Measurements from ENCODE around the gene ZFHX3. TPM values are rescaled to one million over a fixed set of nuclear protein-coding genes. Genes with fewer than 3 reads are reported as not detected.

Gene ZFHX3
- total and polyA plus RNA-seq, 2 donors from 2014 or later: 2.3 to 29.3 TPM

DNA sequence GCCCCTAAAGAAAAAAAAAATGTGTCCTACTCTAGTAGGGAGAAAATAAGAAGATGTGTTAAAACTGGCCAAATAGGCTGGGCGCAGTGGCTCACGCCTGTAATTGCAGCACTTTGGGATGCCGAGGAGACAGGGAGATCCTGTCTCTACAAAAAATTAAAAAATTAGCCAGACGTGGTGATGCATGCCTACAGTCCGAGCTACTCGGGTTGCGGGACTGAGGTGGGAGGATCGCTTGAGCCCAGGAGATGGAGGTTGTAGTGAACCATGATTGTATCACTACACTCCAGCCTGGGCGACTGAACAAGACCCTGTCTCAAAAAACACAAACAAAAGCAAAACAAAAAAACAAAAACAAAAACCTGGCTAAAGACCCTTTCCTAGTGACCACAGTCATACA lies 15.9 kb downstream of the ZFHX3 start:
- FAIRE-seq (no peak), DNase-seq (peak in 2 of 5 donors; percentile 65 to 70)
- no peak overlapping the region for H3K9ac ChIP-seq (ENCODE audit: low read length in 3 of 3)
- no peaks in the 10 kb centered on the region for H3K36me3 ChIP-seq (ENCODE audit: control insufficient read depth in 2 of 3, insufficient read depth in 3 of 3, low read length in 3 of 3)
- peaks cover 3 to 34% (median 33%) of the 10 kb centered on the region in 3 donors for H3K4me1 ChIP-seq (ENCODE audit: control insufficient read depth in 2 of 3, insufficient read depth in 2 of 3, low read depth in 1 of 3, low read length in 3 of 3)
- intact Hi-C loops (cut with DNase I): no loop called here
- no peak overlapping the region for H3K4me3 ChIP-seq (ENCODE audit: low read length in 3 of 3)
- no peak overlapping the region for H3K27ac ChIP-seq (ENCODE audit: low read depth in 2 of 2, low read length in 2 of 2)
- H3K27me3 ChIP-seq (ENCODE audit: control insufficient read depth, insufficient read depth, low read length): no peaks in the 10 kb centered on the region
- H3K9me3 ChIP-seq (ENCODE audit: control insufficient read depth in 2 of 3, insufficient read depth in 1 of 3, low read length in 3 of 3): no peaks in the 10 kb centered on the region
- TF ChIP-seq, protein P1, sequence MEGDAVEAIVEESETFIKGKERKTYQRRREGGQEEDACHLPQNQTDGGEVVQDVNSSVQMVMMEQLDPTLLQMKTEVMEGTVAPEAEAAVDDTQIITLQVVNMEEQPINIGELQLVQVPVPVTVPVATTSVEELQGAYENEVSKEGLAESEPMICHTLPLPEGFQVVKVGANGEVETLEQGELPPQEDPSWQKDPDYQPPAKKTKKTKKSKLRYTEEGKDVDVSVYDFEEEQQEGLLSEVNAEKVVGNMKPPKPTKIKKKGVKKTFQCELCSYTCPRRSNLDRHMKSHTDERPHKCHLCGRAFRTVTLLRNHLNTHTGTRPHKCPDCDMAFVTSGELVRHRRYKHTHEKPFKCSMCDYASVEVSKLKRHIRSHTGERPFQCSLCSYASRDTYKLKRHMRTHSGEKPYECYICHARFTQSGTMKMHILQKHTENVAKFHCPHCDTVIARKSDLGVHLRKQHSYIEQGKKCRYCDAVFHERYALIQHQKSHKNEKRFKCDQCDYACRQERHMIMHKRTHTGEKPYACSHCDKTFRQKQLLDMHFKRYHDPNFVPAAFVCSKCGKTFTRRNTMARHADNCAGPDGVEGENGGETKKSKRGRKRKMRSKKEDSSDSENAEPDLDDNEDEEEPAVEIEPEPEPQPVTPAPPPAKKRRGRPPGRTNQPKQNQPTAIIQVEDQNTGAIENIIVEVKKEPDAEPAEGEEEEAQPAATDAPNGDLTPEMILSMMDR (IDR thresholded peaks at IDR 0.05; ENCODE audit: borderline replicate concordance, extremely low read depth, insufficient read depth): no peak

DNA sequence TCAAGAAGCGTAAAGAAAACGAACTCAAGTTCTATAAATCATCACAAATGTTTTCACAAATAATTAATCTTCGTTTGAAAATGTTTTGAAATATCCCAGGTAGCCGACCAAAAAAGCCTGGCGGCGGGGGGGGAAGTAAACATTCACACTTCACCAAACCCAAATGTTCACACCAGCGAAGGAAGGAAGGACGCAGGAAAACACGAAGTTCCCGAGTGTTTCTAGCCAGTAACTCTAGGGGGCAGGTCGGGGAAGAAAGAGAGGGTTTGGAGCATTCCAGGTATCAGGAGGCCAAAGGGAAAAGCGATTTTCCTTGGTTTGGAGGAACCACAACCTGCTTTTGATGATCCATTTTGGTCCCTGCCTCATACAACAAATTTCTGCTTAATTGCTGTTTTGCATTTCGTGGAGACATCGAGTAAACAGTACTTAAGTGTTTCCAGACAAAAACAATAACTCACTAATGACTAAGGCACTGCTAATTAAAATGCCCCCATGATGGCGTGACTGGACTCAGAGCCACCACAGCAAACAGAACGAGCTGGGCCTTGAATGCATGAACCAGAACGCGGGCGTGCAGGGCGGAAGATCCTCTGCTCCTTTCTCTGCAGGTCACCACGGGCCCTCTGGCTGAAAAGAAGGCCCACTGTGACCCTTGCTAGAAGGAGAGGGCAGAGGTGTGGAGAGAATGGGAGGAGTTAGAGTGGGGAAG lies 16.6 kb downstream of the ZFHX3 start:
- no peaks in the 10 kb centered on the region for H3K27me3 ChIP-seq (ENCODE audit: control insufficient read depth, insufficient read depth, low read length)
- H3K4me1 ChIP-seq (ENCODE audit: control insufficient read depth in 2 of 3, insufficient read depth in 2 of 3, low read depth in 1 of 3, low read length in 3 of 3): peaks cover 3 to 33% (median 33%) of the 10 kb centered on the region in 3 donors
- H3K9me3 ChIP-seq (ENCODE audit: control insufficient read depth in 2 of 3, insufficient read depth in 1 of 3, low read length in 3 of 3): no peaks in the 10 kb centered on the region
- FAIRE-seq: no peak
- intact Hi-C loops (cut with DNase I): no loop called here
- H3K36me3 ChIP-seq (ENCODE audit: control insufficient read depth in 2 of 3, insufficient read depth in 3 of 3, low read length in 3 of 3): no peaks in the 10 kb centered on the region
- peak in 1 of 5 donors; percentile 70 for DNase-seq
- H3K9ac ChIP-seq (ENCODE audit: low read length in 3 of 3): no peak overlapping the region
- TF ChIP-seq, protein P1 (IDR thresholded peaks at IDR 0.05; ENCODE audit: borderline replicate concordance, extremely low read depth, insufficient read depth): no peak
- H3K4me3 ChIP-seq (ENCODE audit: low read length in 3 of 3): no peak overlapping the region
- no peak overlapping the region for H3K27ac ChIP-seq (ENCODE audit: low read depth in 2 of 2, low read length in 2 of 2)

DNA sequence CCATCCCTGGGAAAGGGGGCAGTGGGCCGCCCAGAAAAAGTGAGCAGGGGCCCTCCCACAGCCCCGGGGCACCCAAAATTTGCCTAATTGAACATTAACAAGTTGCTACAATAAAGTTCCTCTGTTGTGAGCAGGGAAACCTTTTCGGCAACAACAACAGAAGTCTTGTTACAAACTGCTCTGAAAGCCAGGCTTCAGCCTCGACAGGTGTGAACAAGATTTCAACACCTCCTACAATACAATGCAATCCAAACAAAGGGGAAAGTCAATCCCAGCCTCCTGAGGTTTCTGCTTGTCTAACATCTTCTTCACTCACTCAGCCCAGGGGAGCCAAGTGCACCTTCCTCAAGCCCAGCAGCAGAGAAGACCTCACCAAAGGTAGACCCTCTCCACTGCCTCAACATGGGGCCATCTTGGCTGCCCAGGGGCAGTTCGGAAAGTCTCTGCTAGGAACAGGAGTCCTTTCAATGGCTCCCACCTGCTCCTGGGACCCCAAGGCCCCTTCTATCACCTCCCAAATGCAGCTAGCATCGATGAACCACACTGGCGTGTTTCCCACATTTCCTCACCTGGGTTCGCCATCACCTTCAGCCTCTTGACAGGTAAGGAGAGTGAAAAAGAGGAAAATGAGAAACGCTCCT lies 19.1 kb downstream of the ZFHX3 start:
- no peak overlapping the region for H3K27ac ChIP-seq (ENCODE audit: low read depth in 2 of 2, low read length in 2 of 2)

More for the DNA sequence above, 19.1 kb downstream of the ZFHX3 start:
- no peaks in the 10 kb centered on the region for H3K9me3 ChIP-seq (ENCODE audit: control insufficient read depth in 2 of 3, insufficient read depth in 1 of 3, low read length in 3 of 3)
- TF ChIP-seq, protein P1 (IDR thresholded peaks at IDR 0.05; ENCODE audit: borderline replicate concordance, extremely low read depth, insufficient read depth): no peak
- no peaks in the 10 kb centered on the region for H3K27me3 ChIP-seq (ENCODE audit: control insufficient read depth, insufficient read depth, low read length)
- intact Hi-C loops (cut with DNase I): no loop called here
- FAIRE-seq: no peak
- H3K9ac ChIP-seq (ENCODE audit: low read length in 3 of 3): no peak overlapping the region
- peaks cover 6 to 40% (median 34%) of the 10 kb centered on the region in 3 donors for H3K4me1 ChIP-seq (ENCODE audit: control insufficient read depth in 2 of 3, insufficient read depth in 2 of 3, low read depth in 1 of 3, low read length in 3 of 3)
- H3K36me3 ChIP-seq (ENCODE audit: control insufficient read depth in 2 of 3, insufficient read depth in 3 of 3, low read length in 3 of 3): no peaks in the 10 kb centered on the region
- H3K4me3 ChIP-seq (ENCODE audit: low read length in 3 of 3): no peak overlapping the region
- peak in 1 of 5 donors; percentile 30 for DNase-seq

All from kidney (tissue), 14 donors.